Measurements from ENCODE around the gene LINGO4.

DNA sequence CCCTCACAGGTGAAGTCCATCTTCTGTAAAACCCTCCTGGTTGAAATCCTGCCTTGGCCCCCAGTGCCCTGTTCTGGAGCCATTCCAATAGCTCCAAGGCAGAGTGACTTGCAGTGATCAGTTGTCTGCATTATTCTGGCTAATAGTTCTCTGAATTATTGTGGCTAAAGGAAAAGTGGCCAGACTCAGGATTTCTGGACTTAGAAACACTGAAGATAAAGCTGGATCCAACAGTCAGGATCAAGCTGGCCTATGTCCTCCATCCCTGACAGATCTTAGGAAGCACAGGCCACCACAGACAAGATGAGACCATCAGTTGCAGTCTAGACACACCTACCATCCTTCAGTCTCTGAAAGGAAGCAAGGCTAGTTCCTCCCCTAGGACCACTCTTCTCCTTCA lies 35.2 kb upstream of the LINGO4 start:
- TF ChIP-seq POLR2A (IDR thresholded peaks at IDR 0.05) = no peak
- TF ChIP-seq, protein P1, sequence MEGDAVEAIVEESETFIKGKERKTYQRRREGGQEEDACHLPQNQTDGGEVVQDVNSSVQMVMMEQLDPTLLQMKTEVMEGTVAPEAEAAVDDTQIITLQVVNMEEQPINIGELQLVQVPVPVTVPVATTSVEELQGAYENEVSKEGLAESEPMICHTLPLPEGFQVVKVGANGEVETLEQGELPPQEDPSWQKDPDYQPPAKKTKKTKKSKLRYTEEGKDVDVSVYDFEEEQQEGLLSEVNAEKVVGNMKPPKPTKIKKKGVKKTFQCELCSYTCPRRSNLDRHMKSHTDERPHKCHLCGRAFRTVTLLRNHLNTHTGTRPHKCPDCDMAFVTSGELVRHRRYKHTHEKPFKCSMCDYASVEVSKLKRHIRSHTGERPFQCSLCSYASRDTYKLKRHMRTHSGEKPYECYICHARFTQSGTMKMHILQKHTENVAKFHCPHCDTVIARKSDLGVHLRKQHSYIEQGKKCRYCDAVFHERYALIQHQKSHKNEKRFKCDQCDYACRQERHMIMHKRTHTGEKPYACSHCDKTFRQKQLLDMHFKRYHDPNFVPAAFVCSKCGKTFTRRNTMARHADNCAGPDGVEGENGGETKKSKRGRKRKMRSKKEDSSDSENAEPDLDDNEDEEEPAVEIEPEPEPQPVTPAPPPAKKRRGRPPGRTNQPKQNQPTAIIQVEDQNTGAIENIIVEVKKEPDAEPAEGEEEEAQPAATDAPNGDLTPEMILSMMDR (IDR thresholded peaks at IDR 0.05) = no peak
